ENCODE results near the gene PIMREG.

PIMREG gene

GRCh38 chr17:6443692-6444570, at the start of gene PIMREG:
PIMREG (plus strand) TSS chr17:6444455; CDS start chr17:6445111, 656 bp downstream.
- peak; percentile 91 to 93 (median 92) for DNase-seq (ENCODE audit: low read depth in 3 of 3)

- DNase-seq (ENCODE audit: low read depth in 3 of 3), result no peak
Observed at GRCh38 chr17:6398955-6399354, 45.3 kb upstream of the PIMREG start.

DNA sequence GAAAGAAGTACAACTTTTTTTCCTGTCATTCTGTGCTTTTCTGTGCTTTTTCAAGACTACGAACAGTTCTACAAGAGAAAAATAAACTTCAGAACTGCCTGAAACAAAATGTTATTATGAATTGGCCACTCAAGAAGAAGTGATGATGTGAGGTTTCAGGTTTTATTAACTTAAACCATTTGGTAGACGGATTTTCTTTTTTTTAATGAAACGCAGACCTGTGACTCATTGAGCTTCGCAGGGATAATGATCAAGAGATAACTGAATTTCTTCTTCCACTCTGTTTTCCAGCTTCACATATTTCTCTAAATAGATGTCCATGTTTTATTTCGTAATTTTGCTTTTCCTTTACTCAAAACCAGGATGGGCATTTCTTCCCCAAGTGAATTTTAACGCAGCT, 42.0 kb upstream of the PIMREG start:
- no peak for DNase-seq (ENCODE audit: low read depth in 3 of 3)

DNA sequence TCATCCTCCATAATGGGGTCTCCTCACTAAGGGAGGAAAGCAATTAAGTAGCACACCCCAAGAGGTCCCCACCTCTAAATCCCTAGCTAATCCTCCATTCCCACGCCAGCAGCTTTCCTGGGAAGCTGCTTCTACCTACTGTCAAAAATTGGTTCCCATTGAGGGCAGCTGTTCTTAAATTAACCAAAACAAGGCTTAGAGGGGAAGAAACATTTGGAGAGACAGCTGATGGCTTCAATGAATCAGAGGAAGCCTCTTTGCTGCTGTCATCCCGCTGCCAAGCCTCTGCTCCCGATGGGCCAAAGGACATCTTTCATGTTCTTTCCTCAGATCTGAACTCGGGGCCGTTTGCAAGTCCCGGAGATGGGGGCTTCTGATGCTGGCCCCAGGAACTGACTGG, 36.0 kb upstream of the PIMREG start:
- no peak for DNase-seq (ENCODE audit: low read depth in 3 of 3)

GRCh38 chr17:6408735-6409134, 35.5 kb upstream of the PIMREG start:
- DNase-seq (ENCODE audit: low read depth in 3 of 3), result no peak

DNA sequence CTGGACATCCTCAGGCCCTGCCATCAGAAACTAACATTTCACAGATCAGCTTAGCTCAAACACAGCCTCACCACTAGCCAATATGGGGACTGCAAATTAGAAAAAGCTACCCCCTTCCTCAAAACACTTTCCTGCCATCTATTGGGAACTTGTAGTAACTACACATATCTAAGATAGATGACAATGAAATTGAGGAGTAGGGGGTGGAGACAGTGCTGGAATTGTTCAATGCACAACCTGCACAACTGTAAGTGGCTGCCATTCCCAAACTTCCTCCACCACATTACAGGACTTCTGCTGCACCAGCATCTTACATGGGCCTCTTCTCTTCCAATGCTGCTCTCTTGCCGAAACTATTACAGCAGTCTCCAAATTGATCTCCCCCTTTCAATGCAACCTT, 31.2 kb upstream of the PIMREG start:
- no peak for DNase-seq (ENCODE audit: low read depth in 3 of 3)

GRCh38 chr17:6415616-6416015, 28.6 kb upstream of the PIMREG start:
- DNase-seq (ENCODE audit: low read depth in 3 of 3), result no peak

- no peak for DNase-seq (ENCODE audit: low read depth in 3 of 3)
Observed at GRCh38 chr17:6420173-6420641, 24.0 kb upstream of the PIMREG start.

DNA sequence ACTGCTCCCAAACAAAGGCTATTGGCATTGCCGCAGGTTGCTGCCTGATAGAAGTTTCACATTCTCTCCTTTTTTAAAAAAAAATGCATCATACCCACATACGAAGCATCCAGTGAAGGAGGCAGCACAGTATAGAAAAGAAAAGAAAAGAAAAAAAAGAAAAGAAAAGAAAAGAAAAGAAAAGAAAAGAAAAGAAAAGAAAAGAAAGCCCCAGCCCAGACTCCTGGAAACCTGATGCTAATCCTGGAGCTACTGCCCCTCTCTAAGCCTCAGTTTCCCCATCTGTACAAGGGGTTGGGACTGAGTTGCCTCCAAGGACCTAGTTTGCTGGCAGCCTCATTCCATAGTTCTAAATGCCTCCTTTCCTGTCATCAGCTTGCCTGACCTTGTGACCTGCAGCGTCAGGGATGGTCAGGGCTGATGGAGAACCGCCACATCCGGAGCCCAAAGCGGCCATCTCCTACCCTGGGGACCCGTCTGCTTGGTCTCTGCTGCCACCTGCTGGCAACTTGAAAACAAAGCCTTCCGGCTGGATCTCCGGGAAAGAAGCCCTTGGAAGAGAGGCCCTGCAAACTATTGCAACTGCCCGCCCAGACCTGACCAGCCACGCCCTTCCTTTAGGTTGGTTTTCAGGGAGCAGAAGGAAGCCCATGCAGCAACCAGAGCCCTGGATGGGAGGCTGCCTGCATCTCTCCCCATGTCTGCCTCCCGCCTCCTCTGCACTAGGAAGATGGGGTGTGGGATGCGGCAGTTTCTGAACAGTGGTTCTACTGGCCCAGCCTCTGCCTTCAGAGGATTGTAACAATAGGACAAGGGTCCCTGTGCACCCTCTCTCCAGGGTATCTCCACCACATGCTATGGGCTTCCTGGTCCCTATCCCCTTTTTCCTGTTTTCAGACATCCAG, 22.3 kb upstream of the PIMREG start:
- DNase-seq (ENCODE audit: low read depth in 3 of 3), result peak; percentile 47 to 62 (median 50)

DNA sequence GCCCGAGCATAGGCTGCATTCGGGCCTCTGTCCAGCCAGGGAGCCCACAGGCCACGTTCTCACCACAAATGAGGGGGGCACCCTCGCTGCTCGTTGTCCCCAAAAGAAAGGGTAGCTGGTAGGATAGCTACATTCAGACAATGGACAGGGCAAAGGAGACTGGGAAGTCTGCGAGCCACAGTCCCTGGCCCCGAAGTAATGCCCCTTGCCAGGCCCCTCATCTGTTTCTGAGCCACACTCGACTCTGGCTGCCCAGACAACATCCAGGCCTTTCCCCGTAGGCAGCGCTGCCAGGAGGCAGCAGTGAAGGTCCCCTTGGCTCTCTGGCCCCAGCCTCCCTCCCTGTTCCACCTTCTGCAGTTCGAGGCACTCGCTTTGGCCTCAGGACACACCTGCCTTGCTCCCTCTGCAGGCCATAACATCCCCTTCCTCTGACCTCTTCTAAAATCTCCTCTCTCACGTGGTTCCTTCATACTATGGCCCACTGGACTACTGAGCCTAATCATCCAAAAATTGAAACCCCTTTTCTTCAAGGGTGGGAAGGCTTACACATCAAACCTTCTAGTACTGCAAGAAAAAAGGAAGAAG, 21.5 kb upstream of the PIMREG start:
- DNase-seq (ENCODE audit: low read depth in 3 of 3), result no peak

GRCh38 chr17:6423931-6424330, 20.3 kb upstream of the PIMREG start:
- DNase-seq (ENCODE audit: low read depth in 3 of 3), result no peak

DNA sequence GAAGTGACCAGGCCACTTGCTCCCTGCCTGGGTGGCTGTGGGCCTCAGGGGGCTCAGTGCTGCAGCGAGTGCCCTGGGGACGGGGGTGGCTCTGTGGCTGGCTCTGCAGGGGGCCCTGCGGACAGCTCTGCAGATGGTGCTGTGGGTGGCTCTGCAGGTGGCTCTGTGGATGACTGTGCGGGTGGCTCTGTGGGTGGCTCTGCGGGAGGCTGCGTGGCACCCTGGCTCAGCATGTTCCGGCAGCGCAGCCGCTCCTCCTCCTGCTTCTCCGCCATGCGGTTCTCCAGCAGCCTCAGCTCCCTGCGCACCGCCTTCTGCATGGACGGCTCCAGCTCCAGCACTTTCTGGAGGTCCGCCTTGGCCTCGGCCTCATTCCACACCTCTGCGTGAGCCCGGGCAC, 18.8 kb upstream of the PIMREG start:
- no peak for DNase-seq (ENCODE audit: low read depth in 3 of 3)

- no peak for DNase-seq (ENCODE audit: low read depth in 3 of 3)
Observed at GRCh38 chr17:6426356-6427101, 17.7 kb upstream of the PIMREG start.

DNA sequence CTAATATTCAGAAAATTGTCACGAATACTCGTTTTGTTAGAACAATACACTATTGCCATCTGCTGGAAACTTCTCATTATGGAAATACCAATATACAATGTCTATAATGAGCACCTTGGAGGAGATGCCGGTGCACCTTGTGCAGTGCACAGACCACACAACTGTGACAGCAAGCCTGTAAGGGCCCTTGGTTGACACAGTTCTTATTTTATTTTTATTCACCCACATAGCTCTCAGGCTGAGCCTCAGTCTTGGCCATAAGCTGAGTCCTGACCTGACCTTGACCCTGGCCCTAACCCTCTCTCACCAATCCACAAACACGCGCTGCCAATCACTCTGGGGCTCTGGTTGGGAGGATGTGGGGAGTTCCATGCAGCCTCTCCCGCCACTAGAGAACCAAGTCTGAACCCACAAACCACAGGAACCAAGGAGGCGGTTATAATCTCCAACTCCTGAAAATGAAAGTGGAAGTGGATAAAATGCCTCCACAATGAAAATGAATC, 16.9 kb upstream of the PIMREG start:
- DNase-seq (ENCODE audit: low read depth in 3 of 3), result peak in 1 of 3 experiments; percentile 16

- no peak for DNase-seq (ENCODE audit: low read depth in 3 of 3)
Observed at GRCh38 chr17:6428207-6428965, 15.9 kb upstream of the PIMREG start.

GRCh38 chr17:6429266-6429665, 15.0 kb upstream of the PIMREG start:
- no peak for DNase-seq (ENCODE audit: low read depth in 3 of 3)

- DNase-seq (ENCODE audit: low read depth in 3 of 3), result no peak
Observed at GRCh38 chr17:6430769-6431168, 13.5 kb upstream of the PIMREG start.

DNA sequence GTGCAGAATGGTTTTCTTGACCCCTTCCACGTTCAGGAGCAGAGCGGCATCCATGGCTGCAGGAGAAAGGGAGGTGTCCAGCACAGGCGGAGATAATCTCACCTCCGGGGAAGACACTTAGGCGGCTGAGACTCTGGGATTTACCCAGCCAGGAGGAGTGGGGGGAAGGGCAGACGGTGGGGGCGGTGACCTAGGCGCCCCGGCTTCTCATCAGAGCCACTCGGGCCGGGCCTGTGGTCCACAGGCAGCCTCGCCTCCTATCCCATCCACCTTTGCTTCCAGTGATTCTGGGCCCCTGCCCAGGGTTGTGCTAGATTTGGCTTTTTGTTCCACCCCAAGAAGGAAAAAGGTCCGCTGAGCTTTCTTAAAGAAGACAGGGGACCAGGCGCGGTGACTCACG, 9.2 kb upstream of the PIMREG start, which contains the start of gene AIPL1:
TSS of gene AIPL1 (minus strand) at position 71 of the 400 bp plus-strand sequence. CDS start at position 54, 17 bp downstream.
- DNase-seq (ENCODE audit: low read depth in 3 of 3), result no peak

GRCh38 chr17:6435968-6436367, 8.3 kb upstream of the PIMREG start:
- peak; percentile 38 to 48 (median 39) for DNase-seq (ENCODE audit: low read depth in 3 of 3)

DNA sequence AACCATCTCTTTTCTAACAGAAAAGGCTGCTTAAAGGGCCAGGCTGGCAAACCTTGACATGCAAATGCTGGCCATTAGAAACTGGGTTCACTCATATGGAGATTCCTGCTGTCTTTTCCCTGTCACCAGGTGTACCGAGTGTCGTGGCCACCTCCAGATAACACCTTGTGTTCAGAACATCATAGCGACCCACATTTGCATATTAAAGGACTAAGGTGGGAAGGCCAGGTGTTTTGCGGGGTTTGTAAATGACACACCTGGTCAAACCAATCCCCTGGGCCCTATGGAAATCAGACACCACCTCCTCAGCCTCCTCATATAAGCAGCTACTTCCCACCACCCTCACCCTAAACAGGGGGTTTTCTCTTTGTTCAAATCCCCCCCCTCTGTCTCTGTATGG, 6.8 kb upstream of the PIMREG start:
- DNase-seq (ENCODE audit: low read depth in 3 of 3), result no peak
